ENCODE measurements around the gene KAZN.

Gene KAZN

DNA sequence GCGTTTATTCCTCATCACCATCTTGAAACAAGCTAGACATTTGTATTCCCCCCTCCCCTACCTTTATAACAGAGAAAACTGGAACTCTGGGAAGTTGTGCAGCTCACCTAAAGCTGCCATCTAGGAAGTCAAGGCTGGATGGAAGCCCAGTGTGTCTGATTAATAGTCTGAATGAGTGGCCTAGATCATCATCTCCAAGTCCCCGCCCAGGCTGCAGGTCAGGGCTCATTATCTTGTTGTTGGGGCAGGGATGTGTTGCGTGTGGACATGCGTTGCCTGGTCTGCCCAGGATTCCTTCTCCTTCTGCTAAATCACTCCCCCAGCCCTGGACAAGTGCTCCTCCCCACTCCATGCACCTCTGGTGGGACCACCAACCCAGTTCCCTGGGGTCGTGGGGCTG is 14.7 kb upstream of the KAZN start:
- TF ChIP-seq, protein P1, sequence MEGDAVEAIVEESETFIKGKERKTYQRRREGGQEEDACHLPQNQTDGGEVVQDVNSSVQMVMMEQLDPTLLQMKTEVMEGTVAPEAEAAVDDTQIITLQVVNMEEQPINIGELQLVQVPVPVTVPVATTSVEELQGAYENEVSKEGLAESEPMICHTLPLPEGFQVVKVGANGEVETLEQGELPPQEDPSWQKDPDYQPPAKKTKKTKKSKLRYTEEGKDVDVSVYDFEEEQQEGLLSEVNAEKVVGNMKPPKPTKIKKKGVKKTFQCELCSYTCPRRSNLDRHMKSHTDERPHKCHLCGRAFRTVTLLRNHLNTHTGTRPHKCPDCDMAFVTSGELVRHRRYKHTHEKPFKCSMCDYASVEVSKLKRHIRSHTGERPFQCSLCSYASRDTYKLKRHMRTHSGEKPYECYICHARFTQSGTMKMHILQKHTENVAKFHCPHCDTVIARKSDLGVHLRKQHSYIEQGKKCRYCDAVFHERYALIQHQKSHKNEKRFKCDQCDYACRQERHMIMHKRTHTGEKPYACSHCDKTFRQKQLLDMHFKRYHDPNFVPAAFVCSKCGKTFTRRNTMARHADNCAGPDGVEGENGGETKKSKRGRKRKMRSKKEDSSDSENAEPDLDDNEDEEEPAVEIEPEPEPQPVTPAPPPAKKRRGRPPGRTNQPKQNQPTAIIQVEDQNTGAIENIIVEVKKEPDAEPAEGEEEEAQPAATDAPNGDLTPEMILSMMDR (conservative IDR thresholded peaks at IDR 0.05; ENCODE audit: low read length): no peak
- H3K4me3 ChIP-seq (ENCODE audit: low read length): no peak overlapping the region
- no peak for DNase-seq (ENCODE audit: low read depth)

DNA sequence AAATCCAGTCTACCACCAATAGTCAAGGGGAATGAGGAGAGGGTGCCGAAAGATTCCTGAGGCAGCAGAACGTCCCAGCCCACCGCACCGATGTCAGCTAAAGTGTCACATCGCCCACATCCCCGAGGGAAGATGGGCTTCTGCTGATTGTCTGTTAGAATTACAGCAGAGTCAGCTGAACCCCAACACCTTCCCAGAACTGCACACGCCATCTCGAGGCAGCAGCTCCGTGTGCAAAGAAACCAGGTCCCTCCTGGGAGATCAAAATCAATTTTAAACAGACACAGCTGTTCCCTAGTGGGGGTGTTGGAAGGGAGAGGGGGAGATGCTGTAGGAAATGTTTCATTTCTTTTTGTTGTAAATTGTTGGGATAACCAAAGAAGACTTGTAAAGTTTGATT is 12.8 kb upstream of the KAZN start:
- TF ChIP-seq, protein P1 (conservative IDR thresholded peaks at IDR 0.05; ENCODE audit: low read length): no peak
- no peak for DNase-seq (ENCODE audit: low read depth)
- no peak overlapping the region for H3K4me3 ChIP-seq (ENCODE audit: low read length)

DNA sequence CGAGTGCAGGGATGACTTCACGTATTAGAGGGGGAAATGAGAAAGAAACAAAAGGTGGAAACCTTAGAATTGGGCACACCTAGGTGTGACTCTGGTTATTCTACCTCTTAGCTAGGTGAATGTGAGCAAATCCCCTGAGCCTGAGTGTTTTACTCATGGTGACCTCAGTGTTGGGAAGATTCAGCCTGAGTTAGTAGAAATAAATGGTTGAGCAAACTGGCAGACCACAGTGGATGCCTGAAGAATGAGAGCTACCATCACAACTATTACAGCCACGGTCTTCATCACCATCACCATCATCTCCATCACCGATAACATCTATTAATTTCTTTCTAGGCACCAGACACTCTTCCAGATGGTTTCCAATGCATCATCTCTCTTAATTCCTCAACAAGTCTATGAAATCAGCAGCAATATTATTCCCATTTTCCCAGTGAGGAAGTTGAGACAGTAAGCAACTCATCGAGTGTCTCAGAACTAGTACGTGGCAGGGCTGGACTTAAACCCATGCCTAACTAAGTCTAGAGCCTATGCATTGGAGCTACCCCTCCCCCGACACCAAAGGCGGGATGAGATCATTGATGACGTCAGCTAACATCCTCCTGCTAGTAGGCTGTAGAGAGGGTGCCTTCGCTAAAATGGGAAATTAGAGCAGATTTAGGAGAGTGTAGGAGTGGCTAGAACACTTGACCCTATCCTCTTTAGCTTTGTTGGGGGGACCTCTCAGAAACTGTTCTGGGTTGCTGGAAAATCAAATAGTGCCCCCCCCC is 7.9 kb upstream of the KAZN start:
- TF ChIP-seq, protein P1 (conservative IDR thresholded peaks at IDR 0.05; ENCODE audit: low read length): no peak
- DNase-seq (ENCODE audit: low read depth): no peak
- H3K4me3 ChIP-seq (ENCODE audit: low read length): no peak overlapping the region

DNA sequence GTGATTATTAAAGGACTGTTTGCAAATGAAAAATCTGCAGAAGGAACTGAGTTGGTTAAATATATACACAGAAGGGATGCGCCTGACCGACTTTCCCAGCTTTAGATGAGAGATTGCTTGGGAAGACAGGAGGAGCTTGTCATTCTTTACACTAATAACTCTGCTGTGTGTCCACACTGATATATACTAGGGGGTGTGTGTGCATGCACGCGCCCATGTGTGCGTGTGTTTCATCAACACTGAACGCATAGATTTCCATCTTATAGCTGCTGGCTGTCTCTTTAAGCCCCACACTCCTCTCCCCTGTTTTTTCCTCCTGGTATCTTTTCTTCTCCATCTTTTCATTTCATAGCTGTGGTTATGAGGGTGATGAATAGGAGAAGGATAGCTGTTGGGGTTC is 6.9 kb upstream of the KAZN start:
- TF ChIP-seq, protein P1 (conservative IDR thresholded peaks at IDR 0.05; ENCODE audit: low read length): no peak
- DNase-seq (ENCODE audit: low read depth): no peak
- H3K4me3 ChIP-seq (ENCODE audit: low read length): no peak overlapping the region

DNA sequence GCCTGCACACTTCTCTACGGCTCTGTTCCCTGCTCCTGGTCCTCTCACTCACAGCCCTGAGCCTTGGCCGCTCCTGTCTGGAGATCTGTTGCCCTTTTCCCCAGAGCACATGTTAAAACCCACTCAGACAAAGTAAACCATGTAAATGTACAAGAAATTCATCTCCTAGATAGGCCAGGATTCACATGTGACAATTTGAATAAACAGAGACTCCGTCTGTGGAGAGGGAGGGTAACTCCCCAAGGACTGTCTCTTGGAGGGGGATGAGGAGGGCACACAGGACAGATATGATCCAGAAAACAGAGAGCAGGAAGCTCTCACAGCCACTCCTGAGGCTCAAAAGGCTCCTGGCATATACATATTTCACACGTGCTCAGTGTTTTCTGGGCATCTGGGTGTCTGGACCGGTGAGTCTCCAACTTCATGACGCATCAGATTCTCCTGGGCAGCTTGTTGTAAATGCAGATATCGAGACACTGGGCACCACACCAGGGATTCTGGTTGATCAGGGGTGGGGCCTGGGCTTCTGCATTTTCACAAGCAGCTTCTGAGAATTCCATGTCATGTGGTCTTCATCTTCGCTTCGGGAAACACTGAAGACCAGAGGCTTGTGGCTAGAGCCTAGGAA is 6.4 kb upstream of the KAZN start:
- TF ChIP-seq, protein P1 (conservative IDR thresholded peaks at IDR 0.05; ENCODE audit: low read length): no peak
- DNase-seq (ENCODE audit: low read depth): no peak

DNA sequence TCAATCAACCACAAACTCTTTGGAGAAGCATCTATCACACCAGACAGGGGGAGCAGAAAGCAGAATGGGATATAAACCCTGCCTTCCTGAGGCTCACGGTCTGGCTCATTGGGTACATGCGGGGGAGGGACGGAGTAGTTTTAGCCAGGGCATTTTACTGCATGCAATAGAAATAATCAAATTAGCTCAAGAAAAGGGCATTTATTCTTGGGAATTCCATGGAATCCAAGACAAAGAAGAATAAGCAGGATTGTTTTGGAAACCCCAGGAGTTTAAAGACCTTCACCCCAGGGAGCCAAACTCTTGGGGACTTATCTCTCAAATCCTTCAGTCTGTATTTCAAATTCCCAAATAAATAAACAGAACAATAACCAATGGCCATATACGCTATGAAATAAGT is 5.2 kb upstream of the KAZN start:
- no peak for DNase-seq (ENCODE audit: low read depth)
- H3K4me3 ChIP-seq (ENCODE audit: low read length): no peak overlapping the region
- TF ChIP-seq, protein P1 (conservative IDR thresholded peaks at IDR 0.05; ENCODE audit: low read length): no peak

More for the DNA sequence above, 6.4 kb upstream of the KAZN start:
- no peak overlapping the region for H3K4me3 ChIP-seq (ENCODE audit: low read length)

DNA sequence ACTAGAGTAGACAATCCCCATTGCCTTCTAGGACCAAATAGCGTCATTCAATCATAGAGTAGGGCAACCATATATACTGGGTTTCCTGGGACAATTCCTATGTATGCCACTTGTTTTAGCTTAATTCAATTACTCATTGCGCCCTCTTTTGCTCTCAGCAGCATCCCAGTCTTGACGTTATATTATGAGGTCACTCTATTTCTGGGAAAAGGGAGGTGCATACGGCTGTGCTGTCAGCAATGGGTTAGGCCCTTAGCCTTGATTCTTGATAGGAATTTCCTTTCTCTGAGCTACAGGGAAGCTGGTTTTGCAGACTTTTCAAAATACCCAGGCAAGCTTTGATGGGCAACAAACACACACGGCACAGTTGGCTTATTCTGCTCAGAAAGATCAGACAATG is 4.4 kb upstream of the KAZN start:
- H3K4me3 ChIP-seq (ENCODE audit: low read length): no peak overlapping the region
- DNase-seq (ENCODE audit: low read depth): no peak
- TF ChIP-seq, protein P1 (conservative IDR thresholded peaks at IDR 0.05; ENCODE audit: low read length): no peak
